GM19328 (cell line): ENCODE data around the gene SLC9A9.

Experiments used
- ATAC-seq: cut with Tn5 transposase; IDR thresholded peaks from one replicate; pipeline ENCODE4 v1.9.1; 2021; ENCODE audit warnings: mild to moderate bottlenecking, moderate library complexity; ENCODE audit not compliant: unreplicated experiment

Gene SLC9A9

GRCh38 chr3:143848704-143849103 is 436 bp upstream of the SLC9A9 start:
- ATAC-seq: no peak

- ATAC-seq: no peak
Observed at GRCh38 chr3:143843587-143843986, 4.7 kb downstream of the SLC9A9 start.

GRCh38 chr3:143840636-143841035 is 7.6 kb downstream of the SLC9A9 start:
- ATAC-seq: no peak

GRCh38 chr3:143839980-143840379 is 8.3 kb downstream of the SLC9A9 start:
- ATAC-seq: no peak

- ATAC-seq: no peak
Observed at GRCh38 chr3:143837076-143837475, 11.2 kb downstream of the SLC9A9 start.

- no peak for ATAC-seq
Observed at GRCh38 chr3:143835312-143835711, 13.0 kb downstream of the SLC9A9 start.

- ATAC-seq: peak; percentile 56
Observed at GRCh38 chr3:143832433-143832832, 15.8 kb downstream of the SLC9A9 start.

- ATAC-seq: peak; percentile 67
Observed at GRCh38 chr3:143831994-143832393, 16.3 kb downstream of the SLC9A9 start.

- ATAC-seq: peak; percentile 31
Observed at GRCh38 chr3:143831208-143831607, 17.1 kb downstream of the SLC9A9 start.

GRCh38 chr3:143830786-143831185 is 17.5 kb downstream of the SLC9A9 start:
- ATAC-seq: no peak

GRCh38 chr3:143830063-143830462 is 18.2 kb downstream of the SLC9A9 start:
- no peak for ATAC-seq

GRCh38 chr3:143827425-143827824 is 20.8 kb downstream of the SLC9A9 start:
- ATAC-seq: no peak

- no peak for ATAC-seq
Observed at GRCh38 chr3:143826296-143826695, 22.0 kb downstream of the SLC9A9 start.

GRCh38 chr3:143825513-143825912 is 22.8 kb downstream of the SLC9A9 start:
- ATAC-seq: peak; percentile 54

GRCh38 chr3:143824735-143825385 is 23.4 kb downstream of the SLC9A9 start:
- no peak for ATAC-seq

- ATAC-seq: no peak
Observed at GRCh38 chr3:143822798-143823197, 25.5 kb downstream of the SLC9A9 start.

- ATAC-seq: no peak
Observed at GRCh38 chr3:143822374-143822773, 25.9 kb downstream of the SLC9A9 start.

GRCh38 chr3:143821862-143822261 is 26.4 kb downstream of the SLC9A9 start:
- ATAC-seq: no peak

- ATAC-seq: no peak
Observed at GRCh38 chr3:143820466-143821221, 27.6 kb downstream of the SLC9A9 start.

GRCh38 chr3:143819890-143820289 is 28.4 kb downstream of the SLC9A9 start:
- ATAC-seq: no peak

GRCh38 chr3:143814443-143814889 is 33.8 kb downstream of the SLC9A9 start:
- no peak for ATAC-seq

GRCh38 chr3:143812481-143812880 is 35.8 kb downstream of the SLC9A9 start:
- ATAC-seq: no peak
